Body of pancreas (tissue), 4 donors: ENCODE results near the gene MPC1L.

Experiments used
- POLR2A ChIP-seq, 3 donors: fragments of 450-650 bp; IDR thresholded peaks; one replicate each; pipeline ENCODE4 v1.6.1; 2016; ENCODE audit warnings: antibody characterized with exemption in 3 of 3, mild to moderate bottlenecking in 2 of 3
- TF ChIP-seq, protein P1 (sequence below), 7 experiments: fragments of 450-650 bp in 4 of 7; fragments of 200-600 bp in 3 of 7; sonication (generic) in 3 of 7; IDR thresholded peaks; one replicate each; pipeline ENCODE4 v1.5.1; 2016 to 2019; ENCODE audit warnings: antibody characterized with exemption in 7 of 7

DNA sequence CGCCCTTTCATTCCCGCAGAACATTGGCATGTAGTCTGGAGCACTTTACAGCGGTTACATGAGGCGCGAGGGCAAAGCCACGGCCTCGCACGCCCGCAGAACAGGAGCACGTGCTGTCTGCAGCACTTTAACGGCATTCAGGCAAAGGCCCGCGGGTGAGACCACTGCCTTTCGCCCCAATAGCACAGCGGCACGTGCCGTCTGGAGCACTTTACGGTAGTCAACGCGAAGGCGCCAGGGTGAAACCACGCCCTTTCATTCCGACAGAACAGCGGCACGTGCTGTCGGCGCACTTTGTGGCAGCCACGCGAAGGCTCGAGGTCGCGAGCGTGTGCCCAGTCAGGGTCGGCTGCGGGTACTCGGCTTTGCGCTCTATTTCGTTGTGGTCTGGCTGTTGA, at the start of gene MPC1L:
- TF ChIP-seq, protein P1, sequence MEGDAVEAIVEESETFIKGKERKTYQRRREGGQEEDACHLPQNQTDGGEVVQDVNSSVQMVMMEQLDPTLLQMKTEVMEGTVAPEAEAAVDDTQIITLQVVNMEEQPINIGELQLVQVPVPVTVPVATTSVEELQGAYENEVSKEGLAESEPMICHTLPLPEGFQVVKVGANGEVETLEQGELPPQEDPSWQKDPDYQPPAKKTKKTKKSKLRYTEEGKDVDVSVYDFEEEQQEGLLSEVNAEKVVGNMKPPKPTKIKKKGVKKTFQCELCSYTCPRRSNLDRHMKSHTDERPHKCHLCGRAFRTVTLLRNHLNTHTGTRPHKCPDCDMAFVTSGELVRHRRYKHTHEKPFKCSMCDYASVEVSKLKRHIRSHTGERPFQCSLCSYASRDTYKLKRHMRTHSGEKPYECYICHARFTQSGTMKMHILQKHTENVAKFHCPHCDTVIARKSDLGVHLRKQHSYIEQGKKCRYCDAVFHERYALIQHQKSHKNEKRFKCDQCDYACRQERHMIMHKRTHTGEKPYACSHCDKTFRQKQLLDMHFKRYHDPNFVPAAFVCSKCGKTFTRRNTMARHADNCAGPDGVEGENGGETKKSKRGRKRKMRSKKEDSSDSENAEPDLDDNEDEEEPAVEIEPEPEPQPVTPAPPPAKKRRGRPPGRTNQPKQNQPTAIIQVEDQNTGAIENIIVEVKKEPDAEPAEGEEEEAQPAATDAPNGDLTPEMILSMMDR (IDR thresholded peaks at IDR 0.05), result no peak
- no peak for TF ChIP-seq POLR2A (IDR thresholded peaks at IDR 0.05)
